ENCODE measurements around the gene SUPT5H.
"Not testable (repeated sequence)": the region's sequence is repeated elsewhere in the genome, so short reads cannot be mapped to it uniquely, and the experiment has no call there.

SUPT5H gene

GRCh38 chr19:39469036-39469435 lies 23.7 kb downstream of the SUPT5H start:
- Mint-ChIP-seq H3K4me1 (peaks cover 22% of the 10 kb centered on the region), H3K27ac (ENCODE audit: low read depth) (peak overlapping the region; percentile 83), H3K27me3 (no peaks in the 10 kb centered on the region), H3K4me3 (no peak overlapping the region), H3K36me3 (ENCODE audit: insufficient read depth) (peaks cover 66% of the 10 kb centered on the region), H3K9me3 (no peaks in the 10 kb centered on the region)
- ATAC-seq (replicated peaks; ENCODE audit: extremely low read depth, poor library complexity, severe bottlenecking) (no peak), DNase-seq (ENCODE audit: low spot score in 2 of 2) (no peak)

- Mint-ChIP-seq H3K9me3 (no peaks in the 10 kb centered on the region), H3K27ac (ENCODE audit: low read depth) (peak overlapping the region; percentile 83), H3K4me1 (peaks cover 27% of the 10 kb centered on the region), H3K4me3 (peak overlapping the region; percentile 7), H3K36me3 (ENCODE audit: insufficient read depth) (peaks cover 65% of the 10 kb centered on the region), H3K27me3 (no peaks in the 10 kb centered on the region)
- DNase-seq (ENCODE audit: low spot score in 2 of 2) (no peak), ATAC-seq (replicated peaks; ENCODE audit: extremely low read depth, poor library complexity, severe bottlenecking) (no peak)
Measured at GRCh38 chr19:39469567-39469966, 24.2 kb downstream of the SUPT5H start.

- peak overlapping the region; percentile 83 for H3K27ac Mint-ChIP-seq (ENCODE audit: low read depth)
- H3K36me3 Mint-ChIP-seq (ENCODE audit: insufficient read depth): peaks cover 60% of the 10 kb centered on the region
- no peaks in the 10 kb centered on the region for H3K9me3 Mint-ChIP-seq
- H3K27me3 Mint-ChIP-seq: no peaks in the 10 kb centered on the region
- ATAC-seq (replicated peaks; ENCODE audit: extremely low read depth, poor library complexity, severe bottlenecking) (no peak), DNase-seq (ENCODE audit: low spot score in 2 of 2) (no peak)
- no peak overlapping the region for H3K4me3 Mint-ChIP-seq
- H3K4me1 Mint-ChIP-seq: peaks cover 26% of the 10 kb centered on the region
Measured at GRCh38 chr19:39470724-39471339, 25.4 kb downstream of the SUPT5H start.

- H3K27me3 Mint-ChIP-seq: no peaks in the 10 kb centered on the region
- no peaks in the 10 kb centered on the region for H3K9me3 Mint-ChIP-seq
- H3K4me3 Mint-ChIP-seq: peak overlapping the region; percentile 18
- DNase-seq (ENCODE audit: low spot score in 2 of 2): no peak
- peaks cover 54% of the 10 kb centered on the region for H3K36me3 Mint-ChIP-seq (ENCODE audit: insufficient read depth)
- H3K27ac Mint-ChIP-seq (ENCODE audit: low read depth): peak overlapping the region; percentile 61
- peaks cover 23% of the 10 kb centered on the region for H3K4me1 Mint-ChIP-seq
- ATAC-seq (replicated peaks; ENCODE audit: extremely low read depth, poor library complexity, severe bottlenecking): no peak
Measured at GRCh38 chr19:39471756-39472536, 26.6 kb downstream of the SUPT5H start.

GRCh38 chr19:39472746-39473442 lies 27.5 kb downstream of the SUPT5H start:
- no peak for DNase-seq (ENCODE audit: low spot score in 2 of 2)
- peaks cover 49% of the 10 kb centered on the region for H3K36me3 Mint-ChIP-seq (ENCODE audit: insufficient read depth)

GRCh38 chr19:39473443-39473960 lies 28.1 kb downstream of the SUPT5H start:
- Mint-ChIP-seq H3K27ac (ENCODE audit: low read depth) (no peak overlapping the region), H3K4me3 (no peak overlapping the region), H3K27me3 (no peaks in the 10 kb centered on the region), H3K4me1 (peaks cover 23% of the 10 kb centered on the region), H3K9me3 (no peaks in the 10 kb centered on the region), H3K36me3 (ENCODE audit: insufficient read depth) (peaks cover 46% of the 10 kb centered on the region)
- ATAC-seq (replicated peaks; ENCODE audit: extremely low read depth, poor library complexity, severe bottlenecking): no peak
- DNase-seq (ENCODE audit: low spot score in 2 of 2): no peak

More at GRCh38 chr19:39472746-39473442, 27.5 kb downstream of the SUPT5H start:
- Mint-ChIP-seq H3K27me3 (no peaks in the 10 kb centered on the region), H3K9me3 (no peaks in the 10 kb centered on the region), H3K4me3 (no peak overlapping the region), H3K4me1 (peaks cover 23% of the 10 kb centered on the region), H3K27ac (ENCODE audit: low read depth) (no peak overlapping the region)
- ATAC-seq (replicated peaks; ENCODE audit: extremely low read depth, poor library complexity, severe bottlenecking): no peak

GRCh38 chr19:39474139-39474620 lies 28.8 kb downstream of the SUPT5H start:
- peaks cover 41% of the 10 kb centered on the region for H3K36me3 Mint-ChIP-seq (ENCODE audit: insufficient read depth)
- H3K4me3 Mint-ChIP-seq: no peak overlapping the region
- ATAC-seq (replicated peaks; ENCODE audit: extremely low read depth, poor library complexity, severe bottlenecking): peak; percentile 67
- peak overlapping the region; percentile 69 for H3K27ac Mint-ChIP-seq (ENCODE audit: low read depth)
- peaks cover 23% of the 10 kb centered on the region for H3K4me1 Mint-ChIP-seq
- H3K27me3 Mint-ChIP-seq: no peaks in the 10 kb centered on the region
- no peaks in the 10 kb centered on the region for H3K9me3 Mint-ChIP-seq
- DNase-seq (ENCODE audit: low spot score in 2 of 2): peak; percentile 46 to 65

GRCh38 chr19:39475748-39476147 lies 30.4 kb downstream of the SUPT5H start:
- Mint-ChIP-seq H3K27me3 (no peaks in the 10 kb centered on the region), H3K27ac (ENCODE audit: low read depth) (peak overlapping the region; percentile 69), H3K4me1 (peaks cover 26% of the 10 kb centered on the region), H3K9me3 (no peaks in the 10 kb centered on the region), H3K36me3 (ENCODE audit: insufficient read depth) (peaks cover 31% of the 10 kb centered on the region), H3K4me3 (no peak overlapping the region)
- DNase-seq (ENCODE audit: low spot score in 2 of 2): no peak
- ATAC-seq (replicated peaks; ENCODE audit: extremely low read depth, poor library complexity, severe bottlenecking): no peak

GRCh38 chr19:39479319-39479801 lies 34.0 kb downstream of the SUPT5H start:
- H3K27ac Mint-ChIP-seq (ENCODE audit: low read depth); H3K9me3 Mint-ChIP-seq; H3K27me3 Mint-ChIP-seq; DNase-seq (ENCODE audit: low spot score in 2 of 2); ATAC-seq (replicated peaks; ENCODE audit: extremely low read depth, poor library complexity, severe bottlenecking): not testable (repeated sequence)
- Mint-ChIP-seq H3K4me1 (peaks cover 30% of the 10 kb centered on the region), H3K4me3 (peak overlapping the region; percentile 87), H3K36me3 (ENCODE audit: insufficient read depth) (peaks cover 21% of the 10 kb centered on the region)

- peaks cover 19% of the 10 kb centered on the region for H3K36me3 Mint-ChIP-seq (ENCODE audit: insufficient read depth)
- H3K4me1 Mint-ChIP-seq: peaks cover 26% of the 10 kb centered on the region
- DNase-seq (ENCODE audit: low spot score in 2 of 2): no peak
- H3K9me3 Mint-ChIP-seq: no peaks in the 10 kb centered on the region
- H3K4me3 Mint-ChIP-seq: peak overlapping the region; percentile 87
- ATAC-seq (replicated peaks; ENCODE audit: extremely low read depth, poor library complexity, severe bottlenecking): no peak
- H3K27me3 Mint-ChIP-seq: no peaks in the 10 kb centered on the region
- H3K27ac Mint-ChIP-seq (ENCODE audit: low read depth): peak overlapping the region; percentile 93
Measured at GRCh38 chr19:39479916-39480315, 34.5 kb downstream of the SUPT5H start.

GRCh38 chr19:39480337-39481228 lies 35.2 kb downstream of the SUPT5H start, which contains the start of gene TIMM50:
TIMM50 (plus strand) TSS chr19:39480838; CDS start chr19:39480854, 16 bp downstream.
- peak within 1 kb of the TSS; percentile 87 for H3K4me3 Mint-ChIP-seq
- H3K36me3 Mint-ChIP-seq (ENCODE audit: insufficient read depth): peaks cover 18% of the 10 kb centered on the region
- H3K27me3 Mint-ChIP-seq: no peaks in the 10 kb centered on the region
- H3K4me1 Mint-ChIP-seq: peaks cover 26% of the 10 kb centered on the region
- ATAC-seq (replicated peaks; ENCODE audit: extremely low read depth, poor library complexity, severe bottlenecking) (peak; percentile 97), DNase-seq (ENCODE audit: low spot score in 2 of 2) (peak; percentile 91 to 93)
- peak within 1 kb of the TSS; percentile 93 for H3K27ac Mint-ChIP-seq (ENCODE audit: low read depth)
- H3K9me3 Mint-ChIP-seq: no peaks in the 10 kb centered on the region
